Measurements from ENCODE around the gene CASP10. TPM values are rescaled to one million over a fixed set of nuclear protein-coding genes. Genes with fewer than 3 reads are reported as not detected.

CASP10 gene
- total and polyA plus RNA-seq, 2 of the 8 experiments (the other 6 are each of a cell fraction or from before 2014, with no cell fraction given): 2.3 to 4.0 TPM

- TF ChIP-seq CREB1 (IDR thresholded peaks at IDR 0.05): no peak
- TF ChIP-seq RFX5 (IDR thresholded peaks at IDR 0.05; ENCODE audit: borderline replicate concordance, low read depth, low read length): no peak
- no peak for TF ChIP-seq NANOG (IDR thresholded peaks at IDR 0.05; ENCODE audit: insufficient read depth, low read depth, low read length, poor library complexity, severe bottlenecking)
- TF ChIP-seq POLR2AphosphoS5 (IDR thresholded peaks at IDR 0.05; ENCODE audit: low read depth, low read length): no peak
- TF ChIP-seq SUZ12 (IDR thresholded peaks at IDR 0.05; ENCODE audit: low read length): no peak
- no peak for TF ChIP-seq RXRA (IDR thresholded peaks at IDR 0.05; ENCODE audit: insufficient read depth, low read depth, low read length)
- no peak for TF ChIP-seq SP1 (IDR thresholded peaks at IDR 0.05; ENCODE audit: low read depth, low read length)
Measured at GRCh38 chr2:201248288-201248844, 65.4 kb downstream of the CASP10 start (continued).

All from H1 (cell line).